ENCODE data around the gene ZNF581.
A peak's percentile ranks its signal among the peaks of the same experiment; 100 is the strongest.

ZNF581 gene

GRCh38 chr19:55611983-55612645 lies 31.3 kb upstream of the ZNF581 start:
- DNase-seq = no peak

GRCh38 chr19:55613396-55613795 lies 30.1 kb upstream of the ZNF581 start:
- no peak for DNase-seq

DNA sequence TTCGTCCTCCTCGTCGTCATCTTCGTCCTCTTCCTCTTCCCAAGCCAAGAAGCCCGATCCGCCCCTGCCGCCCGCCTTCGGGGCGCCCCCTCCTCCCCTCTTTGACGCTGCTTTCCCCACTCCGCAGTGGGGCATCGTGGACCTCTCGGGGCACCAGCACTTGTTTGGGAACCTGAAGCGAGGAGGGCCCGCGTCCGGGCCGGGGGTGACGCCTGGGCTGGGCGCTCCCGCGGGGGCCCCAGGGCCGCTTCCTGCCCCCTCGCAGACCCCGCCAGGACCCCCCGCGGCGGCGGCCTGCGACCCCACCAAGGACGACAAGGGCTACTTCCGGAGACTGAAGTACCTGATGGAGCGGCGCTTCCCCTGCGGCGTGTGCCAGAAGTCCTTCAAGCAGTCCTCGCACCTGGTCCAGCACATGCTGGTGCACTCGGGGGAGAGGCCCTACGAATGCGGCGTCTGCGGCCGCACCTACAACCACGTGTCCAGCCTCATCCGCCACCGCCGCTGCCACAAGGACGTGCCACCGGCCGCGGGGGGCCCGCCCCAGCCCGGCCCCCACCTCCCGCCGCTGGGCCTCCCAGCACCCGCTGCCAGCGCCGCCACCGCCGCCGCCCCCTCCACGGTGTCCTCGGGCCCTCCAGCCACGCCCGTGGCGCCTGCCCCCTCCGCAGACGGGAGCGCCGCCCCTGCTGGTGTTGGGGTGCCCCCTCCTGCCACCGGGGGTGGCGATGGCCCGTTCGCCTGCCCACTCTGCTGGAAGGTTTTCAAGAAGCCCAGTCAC lies 29.3 kb upstream of the ZNF581 start:
- DNase-seq = no peak

DNA sequence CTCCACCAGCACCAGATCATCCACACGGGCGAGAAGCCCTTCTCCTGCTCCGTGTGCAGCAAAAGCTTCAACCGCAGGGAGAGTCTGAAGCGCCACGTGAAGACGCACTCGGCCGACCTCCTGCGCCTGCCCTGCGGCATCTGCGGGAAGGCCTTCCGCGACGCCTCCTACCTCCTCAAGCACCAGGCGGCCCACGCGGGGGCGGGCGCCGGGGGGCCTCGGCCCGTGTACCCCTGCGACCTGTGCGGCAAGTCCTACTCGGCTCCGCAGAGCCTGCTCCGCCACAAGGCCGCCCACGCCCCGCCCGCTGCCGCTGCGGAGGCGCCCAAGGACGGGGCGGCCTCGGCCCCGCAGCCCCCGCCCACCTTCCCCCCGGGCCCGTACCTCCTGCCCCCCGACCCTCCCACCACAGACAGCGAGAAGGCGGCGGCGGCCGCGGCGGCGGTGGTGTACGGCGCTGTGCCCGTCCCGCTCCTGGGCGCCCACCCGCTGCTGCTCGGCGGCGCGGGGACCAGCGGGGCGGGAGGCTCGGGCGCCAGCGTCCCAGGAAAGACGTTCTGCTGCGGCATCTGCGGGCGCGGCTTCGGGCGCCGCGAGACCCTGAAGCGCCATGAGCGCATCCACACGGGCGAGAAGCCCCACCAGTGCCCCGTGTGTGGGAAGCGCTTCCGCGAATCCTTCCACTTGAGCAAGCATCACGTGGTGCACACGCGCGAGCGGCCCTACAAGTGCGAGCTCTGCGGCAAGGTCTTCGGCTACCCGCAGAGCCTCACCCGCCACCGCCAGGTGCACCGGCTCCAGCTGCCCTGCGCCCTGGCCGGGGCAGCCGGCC lies 28.5 kb upstream of the ZNF581 start:
- DNase-seq = no peak

DNA sequence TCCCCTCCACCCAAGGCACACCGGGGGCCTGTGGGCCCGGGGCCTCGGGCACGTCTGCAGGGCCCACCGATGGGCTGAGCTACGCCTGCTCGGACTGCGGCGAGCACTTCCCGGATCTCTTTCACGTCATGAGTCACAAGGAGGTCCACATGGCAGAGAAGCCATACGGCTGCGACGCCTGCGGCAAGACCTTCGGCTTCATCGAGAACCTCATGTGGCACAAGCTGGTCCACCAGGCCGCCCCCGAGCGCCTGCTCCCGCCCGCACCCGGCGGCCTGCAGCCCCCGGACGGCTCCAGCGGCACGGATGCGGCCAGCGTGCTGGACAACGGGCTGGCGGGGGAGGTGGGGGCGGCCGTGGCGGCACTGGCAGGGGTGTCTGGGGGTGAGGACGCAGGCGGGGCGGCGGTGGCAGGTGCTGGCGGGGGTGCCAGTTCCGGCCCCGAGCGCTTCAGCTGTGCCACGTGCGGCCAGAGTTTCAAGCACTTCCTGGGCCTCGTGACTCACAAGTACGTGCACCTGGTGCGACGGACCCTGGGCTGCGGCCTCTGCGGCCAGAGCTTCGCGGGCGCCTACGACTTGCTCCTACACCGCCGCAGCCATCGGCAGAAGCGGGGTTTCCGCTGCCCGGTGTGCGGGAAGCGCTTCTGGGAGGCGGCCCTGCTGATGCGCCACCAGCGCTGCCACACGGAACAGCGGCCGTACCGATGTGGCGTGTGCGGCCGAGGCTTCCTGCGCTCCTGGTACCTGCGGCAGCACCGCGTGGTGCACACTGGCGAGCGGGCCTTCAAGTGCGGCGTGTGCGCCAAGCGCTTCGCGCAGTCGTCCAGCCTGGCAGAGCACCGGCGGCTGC lies 27.7 kb upstream of the ZNF581 start:
- DNase-seq = no peak

DNA sequence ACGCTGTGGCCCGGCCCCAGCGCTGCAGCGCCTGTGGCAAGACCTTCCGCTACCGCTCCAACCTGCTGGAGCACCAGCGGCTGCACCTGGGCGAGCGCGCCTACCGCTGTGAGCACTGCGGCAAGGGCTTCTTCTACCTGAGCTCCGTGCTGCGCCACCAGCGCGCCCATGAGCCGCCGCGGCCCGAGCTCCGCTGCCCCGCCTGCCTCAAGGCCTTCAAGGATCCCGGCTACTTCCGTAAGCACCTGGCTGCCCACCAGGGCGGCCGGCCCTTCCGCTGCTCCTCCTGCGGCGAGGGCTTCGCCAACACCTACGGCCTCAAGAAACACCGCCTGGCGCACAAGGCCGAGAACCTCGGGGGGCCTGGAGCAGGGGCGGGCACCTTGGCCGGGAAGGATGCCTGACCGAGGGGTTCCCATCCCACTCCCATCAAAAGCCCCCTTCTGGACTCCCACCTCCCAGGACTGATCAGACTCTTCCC lies 27.0 kb upstream of the ZNF581 start:
- no peak for DNase-seq

DNA sequence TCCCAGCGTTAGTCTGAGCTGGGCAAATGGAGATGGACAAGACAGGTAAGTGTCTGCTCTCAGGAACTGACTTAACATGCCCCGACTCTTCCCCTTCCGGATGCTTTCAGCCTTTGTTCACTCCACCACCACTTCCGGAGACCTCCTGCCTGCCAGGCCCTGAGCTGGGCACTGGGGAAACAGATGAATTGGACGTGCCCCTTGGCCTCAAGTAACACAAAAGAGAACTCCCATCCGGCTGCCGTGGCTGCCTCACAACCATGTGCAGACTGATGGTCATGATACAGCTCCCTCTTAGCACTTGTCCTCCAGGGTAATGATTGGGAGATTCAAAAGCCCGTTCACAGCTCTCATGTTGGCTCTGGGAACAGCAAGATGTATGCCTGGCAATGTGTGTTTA lies 26.0 kb upstream of the ZNF581 start:
- no peak for DNase-seq

GRCh38 chr19:55618426-55618825 lies 25.0 kb upstream of the ZNF581 start:
- DNase-seq = no peak

DNA sequence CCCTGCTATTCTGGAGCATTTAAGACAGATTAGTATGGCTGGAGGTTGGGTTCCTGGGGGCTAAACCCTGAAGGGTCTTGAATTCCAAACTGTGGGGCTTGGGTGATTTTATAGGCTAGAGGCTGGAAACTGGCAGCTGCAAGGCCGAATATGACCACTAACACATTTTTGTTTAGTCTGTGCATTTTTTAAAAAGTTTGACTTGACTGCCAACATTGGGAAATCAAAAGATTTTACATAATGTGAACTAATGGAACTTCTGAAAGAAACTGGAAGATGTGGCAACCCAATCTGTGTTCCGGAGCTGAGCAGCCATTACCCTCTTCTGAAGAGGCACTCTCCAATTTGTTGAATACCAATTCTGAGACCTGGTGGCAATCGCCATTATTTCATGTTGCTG lies 24.2 kb upstream of the ZNF581 start:
- DNase-seq = no peak

DNA sequence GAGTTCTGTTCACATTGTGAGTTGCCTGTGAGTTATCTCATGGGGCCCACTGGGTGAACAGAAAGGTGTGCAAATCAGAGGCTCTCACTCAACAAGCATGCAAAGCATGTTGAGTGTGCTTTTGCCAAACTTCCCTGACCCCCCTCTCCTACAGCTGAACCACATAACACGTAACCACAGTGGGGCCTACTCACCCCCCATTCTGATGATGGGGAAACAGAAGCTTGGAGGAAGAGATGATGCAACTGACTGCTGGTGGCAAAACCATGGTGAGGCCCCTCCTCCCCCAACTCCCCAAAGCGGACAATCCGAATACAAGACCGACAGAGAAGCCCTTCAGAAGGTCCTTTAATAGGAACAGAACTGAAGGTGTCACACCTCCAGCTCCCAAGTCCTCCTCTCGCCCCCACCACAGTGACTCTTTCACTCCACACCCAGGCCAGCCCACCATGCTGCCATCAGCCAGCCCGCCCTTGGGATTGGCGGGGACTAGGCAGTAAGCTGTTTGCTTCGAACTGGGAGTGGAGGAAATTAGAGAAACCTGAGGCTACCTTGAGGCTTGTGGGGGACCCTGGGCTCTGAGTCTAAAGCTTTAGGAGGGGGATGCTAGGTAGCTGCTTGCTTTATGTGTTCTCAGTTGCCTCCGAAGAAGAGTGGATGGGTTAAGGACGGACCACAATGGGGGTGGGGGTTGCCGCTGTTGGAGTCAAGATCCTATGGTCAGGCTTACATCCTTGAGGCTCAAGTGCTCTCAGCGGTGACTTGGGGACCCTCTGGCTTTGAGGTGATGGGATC lies 22.8 kb upstream of the ZNF581 start:
- no peak for DNase-seq

DNA sequence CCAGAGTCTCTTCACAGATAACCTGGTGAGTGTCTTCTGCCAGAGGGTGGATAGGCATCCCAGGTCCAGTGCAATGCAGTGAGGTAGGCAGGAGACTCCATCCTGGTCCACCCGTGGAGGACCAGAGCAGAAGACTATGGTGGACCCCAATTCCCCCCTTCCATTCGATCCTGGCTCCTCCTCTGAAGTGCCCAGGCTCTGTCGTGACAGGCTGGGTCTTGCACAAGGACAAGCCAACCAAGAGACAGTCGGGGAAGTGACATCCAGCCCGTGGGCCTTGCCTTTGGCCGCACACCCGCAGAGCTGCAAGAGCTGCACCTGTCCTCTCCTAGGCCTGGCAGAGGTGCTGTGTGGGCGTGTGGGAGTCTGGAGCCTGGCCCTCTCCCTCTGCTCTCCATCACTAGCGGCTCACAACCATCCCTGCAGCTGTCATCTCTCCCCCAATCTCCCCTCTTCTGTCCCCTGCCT lies 22.2 kb upstream of the ZNF581 start:
- no peak for DNase-seq

- DNase-seq = no peak
Observed at GRCh38 chr19:55621673-55622231, 21.7 kb upstream of the ZNF581 start.

GRCh38 chr19:55622242-55622969 lies 21.0 kb upstream of the ZNF581 start:
- no peak for DNase-seq

GRCh38 chr19:55623130-55623529 lies 20.3 kb upstream of the ZNF581 start:
- no peak for DNase-seq

GRCh38 chr19:55623561-55623960 lies 19.9 kb upstream of the ZNF581 start:
- DNase-seq = no peak

DNA sequence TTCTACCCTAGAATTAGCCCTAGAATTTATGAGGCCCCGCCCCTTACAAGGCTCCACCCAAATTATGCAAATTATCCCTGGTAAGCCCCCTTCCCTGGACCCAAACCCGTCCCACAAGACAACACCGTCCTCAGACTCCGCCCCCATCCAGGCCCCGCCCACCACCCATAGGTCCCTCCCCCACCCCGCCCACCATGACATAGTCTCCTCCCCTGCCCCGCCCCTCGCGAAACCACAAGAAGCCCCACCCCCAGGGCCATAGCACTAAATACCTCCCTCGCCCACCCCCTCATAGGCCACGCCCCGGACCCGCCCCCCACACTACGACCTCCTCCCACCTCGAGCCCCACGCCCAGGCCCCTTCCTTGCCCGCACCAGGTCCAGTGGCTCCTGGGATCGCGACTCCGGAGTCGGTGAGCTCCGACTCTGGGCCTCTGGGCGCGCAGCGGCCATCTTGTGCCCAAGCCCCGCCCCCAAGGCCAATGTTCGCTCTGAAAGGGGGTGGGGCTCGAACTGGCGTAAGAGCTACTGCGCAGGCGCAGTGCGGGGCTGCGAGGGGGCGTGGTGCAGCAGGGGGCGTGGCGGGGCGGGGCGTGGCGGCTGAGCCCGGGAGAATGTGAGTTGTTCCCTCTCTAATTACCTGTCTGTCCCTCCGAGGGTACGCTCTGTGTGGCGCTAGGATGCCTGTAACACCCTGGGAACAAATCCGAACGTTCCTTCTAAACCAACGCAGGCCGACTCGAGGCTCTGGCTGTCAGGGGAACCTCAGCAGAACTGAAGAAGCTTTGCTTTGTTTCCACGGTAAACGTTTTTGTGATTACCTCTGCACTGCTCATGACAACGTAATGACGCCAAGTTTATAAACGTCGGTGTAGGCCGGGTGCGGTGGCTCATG lies 19.1 kb upstream of the ZNF581 start, which contains the start of gene ZNF784:
Gene ZNF784 (minus strand): TSS at position 458 of the 895 bp plus-strand sequence. CDS start 5 bp downstream, at position 453.
- DNase-seq = peak; percentile 94 to 95

DNA sequence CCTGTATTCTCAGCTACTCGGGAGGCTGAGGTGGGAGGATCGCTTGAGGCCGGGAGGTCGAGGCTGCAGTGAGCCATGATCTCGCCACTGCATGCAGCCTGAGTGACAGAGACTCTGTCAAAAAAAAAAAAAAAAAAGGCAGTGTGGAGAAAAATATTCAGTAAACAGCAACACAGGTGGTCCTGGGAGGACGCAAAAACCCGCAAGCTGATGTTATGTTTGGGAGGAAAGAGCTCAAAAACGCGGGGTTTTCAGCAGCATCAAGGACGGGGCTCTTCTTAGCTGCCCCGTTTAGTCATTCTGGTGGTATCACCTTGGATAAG lies 18.5 kb upstream of the ZNF581 start:
- DNase-seq = no peak

DNA sequence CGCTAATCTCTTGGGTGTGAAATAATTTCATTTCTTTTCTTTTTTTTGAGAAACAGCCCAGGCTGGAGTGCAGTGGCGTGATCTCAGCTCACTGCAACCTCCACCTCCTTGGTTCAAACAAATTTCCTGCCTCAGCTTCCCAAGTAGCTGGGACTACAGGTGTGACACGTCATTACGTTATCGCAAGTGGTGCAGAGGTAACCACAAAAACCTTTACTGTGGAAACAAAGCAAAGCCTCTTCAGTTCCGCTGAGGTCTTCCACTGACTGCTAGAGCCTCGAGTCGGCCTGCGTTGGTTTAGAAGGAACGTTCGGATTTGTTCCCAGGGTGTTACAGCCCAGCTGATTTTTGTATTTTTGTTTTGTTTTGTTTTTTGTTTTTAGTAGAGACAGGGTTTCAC lies 17.1 kb upstream of the ZNF581 start:
- no peak for DNase-seq

DNA sequence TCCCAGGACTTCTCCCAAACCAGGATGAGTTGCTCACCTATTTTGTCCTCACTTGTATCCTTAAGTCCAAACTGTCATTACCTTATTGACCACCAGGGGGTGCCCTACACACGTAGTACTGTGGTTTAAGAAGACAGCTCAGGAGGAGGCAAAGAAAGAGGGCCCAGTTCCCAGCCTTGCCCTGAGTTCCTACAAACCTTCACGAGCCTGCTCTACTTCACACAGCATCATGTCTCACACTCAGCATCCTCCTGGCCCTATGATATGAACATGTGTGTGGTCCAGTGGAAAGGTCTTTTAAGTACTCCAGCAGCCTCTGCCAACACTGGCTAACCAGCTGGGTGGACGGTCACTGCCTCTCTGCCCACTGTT lies 11.0 kb upstream of the ZNF581 start:
- peak; percentile 82 to 93 for DNase-seq

- no peak for DNase-seq
Observed at GRCh38 chr19:55633861-55634260, 9.6 kb upstream of the ZNF581 start.
